NAMALWA (cell line): ENCODE results near the gene CHST15.

Experiments used
- DNase-seq: peaks from one replicate; pipeline ENCODE4 v3.0.0-alpha.2; 2015; ENCODE audit warnings: low spot score

The CHST15 gene

DNA sequence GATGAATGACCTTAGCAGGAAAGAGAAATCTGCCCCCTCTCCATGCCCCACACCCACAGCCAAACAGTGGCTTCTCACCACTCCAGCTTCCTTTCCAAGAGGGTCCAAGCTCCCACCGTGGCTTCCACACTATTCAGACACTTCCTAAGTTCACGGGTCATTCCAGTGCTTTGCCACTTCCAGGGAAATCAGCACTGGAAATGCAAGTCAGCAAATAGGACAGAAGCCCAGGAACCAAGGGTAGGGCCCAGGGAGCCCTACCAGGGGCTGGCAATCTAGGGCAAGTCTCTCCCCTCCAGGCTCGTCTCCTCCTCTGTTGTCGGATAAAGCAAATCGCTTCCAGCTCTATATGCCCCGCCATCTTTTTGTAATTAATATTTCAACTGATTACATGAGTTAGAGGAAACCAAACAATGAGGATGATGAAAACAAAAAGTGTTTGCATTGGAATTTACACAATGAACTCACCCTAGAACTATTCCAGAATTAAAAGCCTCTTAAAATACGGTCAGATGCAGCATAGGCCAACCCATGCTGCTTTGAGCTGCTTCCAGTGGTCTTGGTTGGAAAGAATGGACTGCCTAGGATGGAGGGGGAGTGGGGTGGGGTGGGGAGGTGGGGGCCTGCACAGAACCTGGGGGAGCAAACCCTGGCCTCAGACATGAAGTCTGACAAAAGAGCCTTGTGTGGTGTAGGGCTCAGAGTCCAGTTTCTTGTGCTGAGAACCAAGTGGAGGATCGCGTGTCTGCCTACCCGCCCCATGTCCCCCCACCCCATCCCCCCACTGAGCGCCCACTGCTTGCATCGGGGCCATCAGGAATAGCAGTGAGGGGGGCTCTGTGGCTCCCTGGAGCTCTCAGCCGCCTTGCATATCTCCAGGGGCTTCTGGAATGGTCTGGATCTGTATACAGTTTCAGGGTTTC lies 127.2 kb downstream of the CHST15 start:
- no peak for DNase-seq

DNA sequence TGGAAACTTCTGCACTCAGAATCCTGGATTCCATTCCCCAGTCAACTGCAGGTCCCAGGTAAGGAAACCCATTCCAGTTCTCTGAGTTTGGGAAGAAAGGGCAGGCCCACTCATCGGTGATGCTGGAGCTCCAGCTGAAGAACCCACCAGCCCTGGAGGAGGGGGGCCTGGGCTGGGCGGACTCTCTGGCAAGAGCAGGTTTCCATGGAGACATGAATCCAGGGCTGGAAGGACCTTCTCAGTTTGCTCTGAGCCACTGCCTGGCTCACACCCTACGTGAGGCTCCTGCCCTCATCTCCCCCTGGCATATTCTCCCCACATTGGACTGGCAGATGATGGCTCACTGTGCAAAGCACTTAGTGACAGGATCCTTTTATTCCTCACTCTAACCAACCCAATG lies 128.4 kb downstream of the CHST15 start:
- DNase-seq, result no peak

DNA sequence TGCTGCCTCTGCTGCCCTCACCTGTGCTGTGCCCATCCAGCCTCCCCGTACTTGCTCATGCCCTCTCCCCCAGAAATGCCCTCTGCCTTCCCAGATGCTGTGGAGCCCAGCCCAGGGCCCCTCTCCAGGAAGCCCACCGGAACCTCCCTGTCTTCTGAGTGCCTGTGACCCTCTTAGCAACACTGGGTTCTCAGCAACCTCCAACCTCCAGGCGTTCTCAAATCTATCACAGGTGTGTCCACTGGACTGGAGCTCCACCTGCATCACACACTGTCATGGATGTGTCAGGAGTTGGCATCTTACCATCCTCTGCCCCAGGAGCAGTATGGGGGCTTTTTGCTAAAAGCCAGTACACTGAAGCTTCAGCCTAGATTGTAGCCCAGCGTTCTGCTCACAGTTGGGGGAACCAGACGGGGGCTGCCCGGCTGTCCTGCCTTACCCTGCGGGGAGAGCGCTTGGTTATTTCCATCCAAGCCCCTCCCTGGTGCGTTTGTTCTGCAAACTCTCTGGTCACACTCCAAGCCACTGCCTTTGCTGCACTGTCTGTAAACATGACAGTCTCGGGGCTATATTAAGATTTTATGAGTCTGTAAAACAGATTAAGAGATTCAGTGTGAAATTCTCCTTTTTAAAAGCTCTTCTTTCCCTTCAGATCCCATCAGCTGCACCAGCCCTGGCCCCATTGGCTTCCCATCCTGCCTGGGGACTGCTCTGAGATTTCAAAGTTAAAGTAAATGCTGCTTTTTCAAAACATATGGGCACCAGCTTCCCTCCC lies 130.5 kb downstream of the CHST15 start:
- DNase-seq, result no peak

DNA sequence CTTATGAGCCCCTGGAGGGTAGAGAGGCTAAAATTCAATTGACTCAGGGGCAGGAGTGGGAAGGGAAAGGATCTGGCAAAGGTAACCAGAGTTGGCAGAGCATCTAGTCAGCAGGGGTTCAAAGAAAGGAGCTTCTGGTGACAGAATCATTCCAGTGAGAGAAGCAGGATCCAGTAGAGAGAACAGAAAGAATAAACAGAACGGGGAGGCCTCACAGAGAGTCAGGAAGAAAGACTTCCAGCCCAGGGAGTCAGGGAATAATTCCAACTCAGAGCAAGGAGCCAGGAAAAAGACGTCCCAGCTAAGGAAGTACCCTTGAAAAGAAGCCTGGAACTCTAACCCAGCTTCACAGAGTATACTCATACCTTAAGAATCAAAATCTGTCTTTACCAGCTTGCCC lies 135.2 kb downstream of the CHST15 start:
- no peak for DNase-seq
